ENCODE measurements around the gene NRCAM.

DNA sequence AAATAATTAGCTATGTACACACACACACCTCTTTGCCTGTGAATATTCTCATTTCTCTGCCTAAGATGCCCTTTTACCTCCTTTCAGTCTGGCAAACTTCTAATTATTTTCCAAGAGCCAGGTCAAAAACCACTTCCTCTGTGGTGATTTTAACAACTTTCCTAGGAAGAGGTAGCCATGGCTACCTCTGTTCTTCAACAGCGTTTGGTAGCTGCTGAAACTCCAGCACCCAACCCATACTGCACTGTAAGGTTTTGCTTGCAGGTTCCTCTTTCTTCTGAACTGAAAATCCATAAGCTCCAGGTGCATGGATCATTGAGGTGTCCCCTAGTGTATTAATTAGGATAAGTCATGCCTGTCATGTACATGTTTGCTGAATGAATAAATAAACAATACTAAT lies 25.6 kb downstream of the NRCAM start:
- TF ChIP-seq, protein P1, sequence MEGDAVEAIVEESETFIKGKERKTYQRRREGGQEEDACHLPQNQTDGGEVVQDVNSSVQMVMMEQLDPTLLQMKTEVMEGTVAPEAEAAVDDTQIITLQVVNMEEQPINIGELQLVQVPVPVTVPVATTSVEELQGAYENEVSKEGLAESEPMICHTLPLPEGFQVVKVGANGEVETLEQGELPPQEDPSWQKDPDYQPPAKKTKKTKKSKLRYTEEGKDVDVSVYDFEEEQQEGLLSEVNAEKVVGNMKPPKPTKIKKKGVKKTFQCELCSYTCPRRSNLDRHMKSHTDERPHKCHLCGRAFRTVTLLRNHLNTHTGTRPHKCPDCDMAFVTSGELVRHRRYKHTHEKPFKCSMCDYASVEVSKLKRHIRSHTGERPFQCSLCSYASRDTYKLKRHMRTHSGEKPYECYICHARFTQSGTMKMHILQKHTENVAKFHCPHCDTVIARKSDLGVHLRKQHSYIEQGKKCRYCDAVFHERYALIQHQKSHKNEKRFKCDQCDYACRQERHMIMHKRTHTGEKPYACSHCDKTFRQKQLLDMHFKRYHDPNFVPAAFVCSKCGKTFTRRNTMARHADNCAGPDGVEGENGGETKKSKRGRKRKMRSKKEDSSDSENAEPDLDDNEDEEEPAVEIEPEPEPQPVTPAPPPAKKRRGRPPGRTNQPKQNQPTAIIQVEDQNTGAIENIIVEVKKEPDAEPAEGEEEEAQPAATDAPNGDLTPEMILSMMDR (IDR thresholded peaks at IDR 0.05) = no peak
- TF ChIP-seq POLR2A (IDR thresholded peaks at IDR 0.05) = no peak

All from lower leg skin (tissue), 3 donors.